Posterior vena cava (tissue), 2 donors: Measurements from ENCODE around the gene AGK. TPM values are rescaled to one million over a fixed set of nuclear protein-coding genes. Genes with fewer than 3 reads are reported as not detected.
"Not testable (repeated sequence)": the region's sequence is repeated elsewhere in the genome, so short reads cannot be mapped to it uniquely, and the experiment has no call there.

ENCODE experiments used
- DNase-seq: peaks from one replicate; pipeline ENCODE4 v3.0.0-alpha.2; 2020; ENCODE audit warnings: low spot score
- intact Hi-C, 2 donors: fragments of 100-400 bp; cut with DNase I; formaldehyde crosslinking; loops; one replicate each; pipeline versions ENCODE4 v1.14.1 to v1.14.2; 2022 to 2023
- total RNA-seq, 2 donors: library from RNA; stranded (reverse); fragmentation: NEBNext Ultra II Directional; extraction: Animal tissue kit (Norgen Biotek cat#: 25700); gene quantifications; one replicate each; pipeline ENCODE4 v1.2.1, GENCODE V29; 2021
- donor health status: DM: yes; HTN: yes; CAD: no.
- donor health status: DM: yes; HTN: yes; CAD: no.

Gene AGK
- total RNA-seq, 2 donors from 2014 or later, result 21.2 to 21.6 TPM

DNA sequence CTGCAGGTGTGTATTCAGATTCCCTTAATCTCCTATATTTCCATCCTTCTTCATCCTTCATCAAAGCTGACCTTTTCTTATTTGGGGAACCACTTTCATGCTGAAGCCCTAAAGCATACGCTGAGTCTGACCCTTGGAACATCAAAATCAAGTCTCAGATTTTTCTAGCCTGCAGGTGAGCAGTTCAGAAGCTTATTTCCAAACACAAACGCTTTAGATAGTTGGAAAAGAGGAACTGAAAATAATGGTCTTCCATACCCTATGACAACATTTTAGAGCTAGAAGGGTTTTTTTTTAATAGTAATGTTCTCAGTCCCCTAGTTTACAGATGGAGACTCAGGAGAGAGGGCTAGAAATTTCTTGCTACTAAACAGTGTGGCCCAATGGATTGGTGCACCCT is 1.6 kb upstream of the AGK start:
- DNase-seq, result no peak
- intact Hi-C loops, result no loop called here

- intact Hi-C loops, result no loop called here
- no peak for DNase-seq
Measured at GRCh38 chr7:141550386-141551093, 670 bp upstream of the AGK start.

- intact Hi-C loops, result no loop called here
- DNase-seq, result no peak
Measured at GRCh38 chr7:141551782-141552181, 572 bp downstream of the AGK start.

GRCh38 chr7:141557360-141557759 is 6.2 kb downstream of the AGK start:
- intact Hi-C loops, result no loop called here
- DNase-seq, result no peak

DNA sequence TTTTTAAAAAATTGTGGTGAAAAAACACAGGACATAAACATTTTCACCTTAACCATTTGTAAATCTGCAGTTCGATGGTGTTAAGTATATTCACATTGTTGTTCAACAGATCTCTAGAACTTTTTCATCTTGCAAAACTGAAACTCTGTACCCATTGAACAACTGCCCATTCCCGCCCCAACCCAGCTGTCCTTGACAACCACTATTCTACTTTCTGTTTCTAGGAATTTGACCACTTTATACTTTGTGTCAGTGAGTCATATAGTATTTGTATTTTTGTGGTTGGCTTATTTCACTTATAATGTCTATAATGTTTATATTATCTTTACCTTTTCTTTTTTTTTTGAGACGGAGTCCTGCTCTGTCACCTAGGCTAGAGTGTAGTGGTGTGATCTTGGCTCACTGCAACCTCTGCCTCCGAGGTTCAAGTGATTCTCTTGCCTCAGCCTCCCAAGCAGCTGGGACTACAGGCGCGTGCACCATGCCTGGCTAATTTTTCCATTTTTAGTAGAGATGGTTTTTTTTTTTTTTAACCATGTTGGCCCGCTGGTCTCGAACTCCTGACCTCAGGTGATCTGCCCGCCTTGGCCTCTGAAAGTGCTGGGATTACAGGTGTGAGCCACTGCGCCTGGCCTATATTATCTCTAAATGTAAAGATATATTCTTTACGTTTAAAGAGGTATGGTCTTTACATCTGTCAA is 6.8 kb downstream of the AGK start:
- intact Hi-C loops, DNase-seq: not testable (repeated sequence)

DNA sequence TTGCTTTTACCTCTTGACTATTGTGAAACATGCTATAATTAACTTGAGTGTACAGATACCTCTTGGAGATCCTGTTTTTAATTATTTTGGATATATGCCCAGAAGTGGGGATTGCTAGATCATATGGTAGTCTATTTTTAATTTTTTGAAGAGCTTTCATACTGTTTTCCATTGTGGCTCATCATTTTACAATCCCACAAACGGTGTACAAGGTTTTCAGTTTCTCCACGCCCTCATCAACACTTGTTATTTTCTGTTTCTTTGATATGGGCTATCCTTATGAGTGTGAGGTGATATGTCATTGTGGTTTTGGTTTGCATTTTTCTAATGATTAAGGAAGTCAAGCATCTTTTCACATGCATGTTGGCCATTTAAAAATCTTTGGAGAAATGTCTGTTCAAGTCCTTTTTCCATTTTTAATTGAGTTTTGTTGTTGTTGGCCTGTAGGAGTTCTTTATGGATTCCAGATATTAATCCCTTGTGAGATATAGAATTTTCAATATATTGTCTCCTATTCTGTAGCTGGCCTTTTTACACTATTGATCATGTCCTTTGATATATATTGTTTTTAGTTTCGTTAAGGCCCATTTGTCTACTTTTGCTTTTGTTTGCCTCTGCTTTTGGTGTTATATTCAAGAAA is 7.5 kb downstream of the AGK start:
- no peak for DNase-seq
- intact Hi-C loops, result no loop called here

DNA sequence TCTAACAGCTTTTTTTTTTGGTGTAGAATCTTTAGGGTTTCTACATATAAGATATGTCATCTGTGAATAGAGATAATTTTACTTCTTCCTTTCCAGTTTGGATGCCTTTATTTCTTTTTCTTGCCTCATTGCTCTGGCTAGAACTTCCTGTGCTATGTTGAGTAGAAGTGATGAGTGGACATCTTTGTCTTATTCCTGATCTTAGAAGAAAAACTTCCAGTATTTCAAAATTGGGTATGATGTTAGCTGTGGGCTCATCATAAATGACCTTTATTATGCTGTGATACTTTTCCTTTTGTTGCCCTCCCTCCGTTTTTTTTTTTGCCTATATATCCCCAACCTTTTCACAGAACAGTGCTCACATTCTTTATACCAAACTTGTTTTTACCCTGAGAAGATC is 8.8 kb downstream of the AGK start:
- intact Hi-C loops, result no loop called here
- no peak for DNase-seq

- DNase-seq, result no peak
- intact Hi-C loops, result no loop called here
Measured at GRCh38 chr7:141562036-141562435, 10.8 kb downstream of the AGK start.

GRCh38 chr7:141562543-141562942 is 11.3 kb downstream of the AGK start:
- intact Hi-C loops, result no loop called here
- no peak for DNase-seq

DNA sequence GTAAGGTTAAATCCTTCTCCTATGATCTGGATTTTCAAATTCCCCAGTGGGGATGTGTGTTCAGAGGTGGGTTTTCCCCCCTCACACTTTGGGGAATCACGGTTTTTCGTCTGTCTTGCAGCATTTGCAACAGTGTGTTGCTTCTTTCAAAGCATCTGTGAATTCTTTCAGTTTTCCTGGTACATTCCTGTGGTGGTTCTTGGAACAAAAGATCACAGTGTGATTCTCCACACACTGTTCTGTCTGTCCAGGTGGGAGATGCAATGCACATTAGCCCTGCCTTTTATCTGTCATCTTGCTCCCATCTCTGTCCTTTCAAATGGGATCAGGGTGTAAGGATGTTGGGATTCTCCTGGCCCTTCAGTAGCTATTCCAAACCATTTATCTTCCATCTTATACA is 11.8 kb downstream of the AGK start:
- intact Hi-C loops, result no loop called here
- DNase-seq, result no peak

DNA sequence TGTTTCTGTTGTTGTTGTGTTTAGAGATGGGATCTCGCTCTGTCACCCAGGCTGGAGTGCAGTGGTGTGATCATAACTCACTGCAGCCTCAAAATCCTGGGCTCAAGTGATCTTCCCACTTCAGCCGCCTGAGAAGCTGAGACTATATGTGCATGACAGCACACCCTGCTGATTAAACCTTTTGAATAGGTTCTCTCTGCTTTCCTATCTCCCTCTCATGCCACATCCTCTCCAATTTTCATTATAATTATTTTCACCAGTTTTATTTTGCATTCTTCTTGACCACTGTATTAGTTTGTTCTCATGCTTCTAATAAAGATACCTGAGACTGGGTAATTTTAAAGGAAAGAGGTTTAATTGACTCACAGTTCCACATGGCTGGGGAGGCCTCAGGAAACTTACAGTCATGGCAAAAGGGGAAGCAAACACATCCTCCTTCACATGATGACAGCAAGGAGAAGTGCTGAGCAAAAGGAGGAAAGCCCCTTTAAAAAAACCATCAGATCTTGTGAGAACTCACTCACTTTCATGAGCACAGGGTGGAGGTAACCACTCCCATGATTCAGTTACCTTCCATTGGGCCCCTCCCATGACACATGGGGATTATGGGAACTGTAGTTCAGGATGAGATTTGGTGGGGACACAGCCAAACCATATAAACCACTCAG is 12.9 kb downstream of the AGK start:
- DNase-seq, result no peak
- intact Hi-C loops, result no loop called here

DNA sequence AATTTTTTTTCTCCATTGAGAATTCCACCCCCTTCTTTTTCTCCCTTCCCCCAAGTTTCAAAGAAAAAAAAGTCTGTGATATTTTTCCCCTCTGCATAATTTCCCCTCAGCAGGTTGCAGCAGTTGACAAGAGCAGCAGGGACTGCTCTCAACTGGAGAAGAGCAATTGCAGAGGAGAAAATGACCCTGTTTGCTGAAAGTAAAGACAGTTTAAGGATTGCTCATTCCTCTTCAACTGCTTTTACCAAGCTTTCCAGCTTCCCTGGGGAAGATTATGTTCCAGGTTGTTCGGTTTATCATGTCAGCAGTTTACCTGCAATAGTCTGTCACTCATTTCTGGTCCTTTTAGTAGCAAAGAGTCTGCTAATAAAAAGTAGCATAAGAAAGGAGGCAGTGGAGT is 16.2 kb downstream of the AGK start:
- intact Hi-C loops, result no loop called here
- no peak for DNase-seq

DNA sequence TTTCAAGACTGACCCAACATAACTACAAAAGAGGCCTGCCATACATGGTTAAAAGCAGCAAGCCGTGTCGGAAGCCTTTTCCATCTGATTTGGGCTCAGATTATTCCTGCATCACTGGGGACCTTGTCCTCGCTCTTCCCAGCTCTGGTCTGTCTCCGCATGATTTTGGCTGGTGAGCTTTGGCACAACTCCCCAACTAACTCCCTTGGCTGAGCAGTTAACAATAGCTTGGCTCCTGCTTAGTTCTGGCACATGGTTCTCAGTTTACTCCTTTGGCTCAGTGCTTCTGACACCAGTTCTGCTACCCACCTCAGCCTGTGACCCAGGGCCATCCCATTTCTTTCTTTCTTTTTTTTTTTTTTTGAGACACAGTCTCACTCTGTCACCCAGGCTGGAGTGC is 17.0 kb downstream of the AGK start:
- intact Hi-C loops, result no loop called here
- no peak for DNase-seq

GRCh38 chr7:141571059-141571458 is 19.8 kb downstream of the AGK start:
- DNase-seq, result no peak
- intact Hi-C loops, result no loop called here

DNA sequence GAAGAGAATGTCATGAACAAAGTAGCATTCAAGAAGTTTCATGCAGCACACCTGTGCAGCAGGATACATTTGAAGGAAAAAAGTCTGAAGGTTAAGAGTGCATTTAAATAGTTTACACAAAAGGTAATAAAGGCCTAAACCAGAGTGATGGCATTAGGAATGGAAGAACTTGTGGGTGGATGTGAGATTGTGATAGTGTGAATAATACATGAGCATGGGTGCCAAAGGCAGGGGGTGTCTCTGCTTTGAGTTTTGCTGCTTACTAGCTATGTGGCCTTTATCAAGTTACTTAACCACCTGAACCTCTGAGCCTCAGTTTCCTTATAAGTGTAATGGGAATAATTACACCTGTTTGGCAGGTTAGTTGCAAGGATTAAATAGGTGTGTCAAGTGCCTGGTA is 21.0 kb downstream of the AGK start:
- intact Hi-C loops, result no loop called here
- no peak for DNase-seq

DNA sequence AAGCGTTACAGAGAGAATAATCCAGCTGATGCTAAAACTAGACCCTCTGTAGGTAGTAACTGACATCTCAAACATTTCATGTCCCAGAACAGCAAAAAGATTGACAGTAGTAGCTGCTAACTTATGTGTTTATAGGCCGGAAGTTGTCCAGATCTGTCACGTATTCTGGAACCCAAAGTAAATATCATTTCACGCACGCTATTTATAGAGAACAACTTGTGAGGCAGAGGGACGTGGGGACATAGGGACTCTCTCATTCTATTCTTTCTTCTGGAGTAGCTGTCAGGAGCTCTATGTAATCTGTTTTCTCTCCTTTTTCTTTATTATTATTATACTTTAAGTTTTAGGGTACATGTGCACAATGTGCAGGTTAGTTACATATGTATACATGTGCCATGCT is 22.3 kb downstream of the AGK start:
- intact Hi-C loops, result no loop called here
- DNase-seq, result no peak

DNA sequence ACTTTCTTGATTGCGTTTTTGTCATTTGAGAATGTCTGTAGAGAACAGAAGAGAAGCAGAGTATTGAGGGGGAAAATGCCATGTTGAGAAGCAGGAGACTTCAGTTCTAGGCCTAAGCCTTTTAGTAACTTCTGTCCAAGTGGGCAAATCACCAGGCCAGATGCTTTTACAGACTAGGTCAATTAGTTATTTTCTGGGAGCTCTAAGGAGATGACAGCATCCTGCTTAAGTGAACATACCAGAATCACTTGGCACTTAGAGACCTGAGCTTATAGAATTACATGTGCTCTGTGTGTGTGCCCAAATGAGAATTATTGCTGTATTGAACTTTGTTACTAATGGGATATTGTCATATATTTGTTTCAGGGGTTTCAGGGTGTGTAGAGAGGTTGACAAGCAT is 24.0 kb downstream of the AGK start:
- no peak for DNase-seq
- intact Hi-C loops, result no loop called here

- intact Hi-C loops, result no loop called here
- DNase-seq, result no peak
Measured at GRCh38 chr7:141575654-141576448, 24.6 kb downstream of the AGK start.

GRCh38 chr7:141577043-141577839 is 26.0 kb downstream of the AGK start:
- DNase-seq, result no peak
- intact Hi-C loops, result no loop called here
